Subcutaneous adipose tissue (tissue), 4 donors: ENCODE measurements around the gene MET. TPM values are rescaled to one million over a fixed set of nuclear protein-coding genes. Genes with fewer than 3 reads are reported as not detected.

Source experiments
- CTCF ChIP-seq: fragments of 450-650 bp; IDR thresholded peaks from one replicate; pipeline ENCODE4 v1.5.1; 2016; ENCODE audit warnings: low read depth, mild to moderate bottlenecking, control low read depth, antibody characterized with exemption, moderate library complexity
- total RNA-seq, 4 donors: library from RNA; depleted of rRNA; stranded (reverse); fragments of >200 nt; gene quantifications; one replicate each; pipeline ENCODE4 v1.1.0, GENCODE V29; 2016

The MET gene
- total RNA-seq, 4 donors from 2014 or later = 15.6 to 49.5 (median 40.7) TPM

- TF ChIP-seq CTCF = no peak
These were observed 59.0 kb downstream of the MET start for GRCh38 chr7:116731023-116731395.

GRCh38 chr7:116731445-116732335, 59.7 kb downstream of the MET start:
- TF ChIP-seq CTCF = no peak

GRCh38 chr7:116732788-116733694, 61.0 kb downstream of the MET start:
- TF ChIP-seq CTCF = no peak

GRCh38 chr7:116733924-116734580, 62.1 kb downstream of the MET start:
- TF ChIP-seq CTCF = no peak

GRCh38 chr7:116734710-116735109, 62.7 kb downstream of the MET start:
- no peak for TF ChIP-seq CTCF

- no peak for TF ChIP-seq CTCF
These were observed 65.1 kb downstream of the MET start for GRCh38 chr7:116736927-116737715.
